ENCODE data around the gene SRXN1.
"Not testable (repeated sequence)": the region's sequence is repeated elsewhere in the genome, so short reads cannot be mapped to it uniquely, and the experiment has no call there.

SRXN1 gene

GRCh38 chr20:653590-654416 is 803 bp upstream of the SRXN1 start:
- DNase-seq = no peak

- DNase-seq = no peak
These were observed 338 bp downstream of the SRXN1 start for GRCh38 chr20:652615-653109.

- DNase-seq = no peak
These were observed 1.0 kb downstream of the SRXN1 start for GRCh38 chr20:651713-652614.

GRCh38 chr20:650954-651353 is 2.0 kb downstream of the SRXN1 start:
- DNase-seq = no peak

- DNase-seq = no peak
These were observed 2.7 kb downstream of the SRXN1 start for GRCh38 chr20:650281-650680.

GRCh38 chr20:647479-648019 is 5.5 kb downstream of the SRXN1 start:
- DNase-seq = no peak

GRCh38 chr20:646868-647233 is 6.1 kb downstream of the SRXN1 start:
- DNase-seq = no peak

- no peak for DNase-seq
These were observed 6.7 kb downstream of the SRXN1 start for GRCh38 chr20:646107-646867.

- DNase-seq = peak; percentile 78 to 89
These were observed 7.5 kb downstream of the SRXN1 start for GRCh38 chr20:645318-646106.

GRCh38 chr20:644692-645317 is 8.2 kb downstream of the SRXN1 start:
- no peak for DNase-seq

GRCh38 chr20:642398-643174 is 10.4 kb downstream of the SRXN1 start:
- DNase-seq = peak; percentile 64 to 73

GRCh38 chr20:642013-642397 is 11.0 kb downstream of the SRXN1 start:
- DNase-seq = not testable (repeated sequence)

GRCh38 chr20:641516-641875 is 11.5 kb downstream of the SRXN1 start:
- peak; percentile 45 to 46 for DNase-seq

- DNase-seq = no peak
These were observed 12.1 kb downstream of the SRXN1 start for GRCh38 chr20:640674-641515.

GRCh38 chr20:638579-638978 is 14.4 kb downstream of the SRXN1 start:
- DNase-seq = no peak

GRCh38 chr20:637559-637958 is 15.4 kb downstream of the SRXN1 start:
- no peak for DNase-seq

GRCh38 chr20:635893-636338 is 17.1 kb downstream of the SRXN1 start:
- DNase-seq = no peak

- DNase-seq = no peak
These were observed 17.7 kb downstream of the SRXN1 start for GRCh38 chr20:635028-635892.

Measured in NCI-H1930 (cell line).